GM12878 (cell line): ENCODE results near the gene MCM5. TPM values are rescaled to one million over a fixed set of nuclear protein-coding genes. Genes with fewer than 3 reads are reported as not detected.

Experiments
- ATAC-seq: fragments of 200-7000 bp; cut with Tn5 transposase; 3 replicates; pipeline ENCODE4 v1.9.1; 2020; ENCODE audit warnings: mild to moderate bottlenecking, moderate library complexity
- BruUV-seq: library from RNA; stranded (reverse); fragments of 400-500 nt; replicated peaks from 2 replicates; lab custom pipeline; 2021; lab: Mats Ljungman, UMichigan
- CTCF ChIA-PET: fragments of 300-600 bp; sonication (Branson Sonifier 250); formaldehyde crosslinking; extraction: SDS; loops from one replicate; lab custom pipeline; 2021; ENCODE audit warnings: inconsistent platforms; lab: Yijun Ruan, JAX
- POLR2A ChIA-PET: fragments of 350-600 bp; formaldehyde crosslinking; extraction: SDS; loops from one replicate; lab custom pipeline; 2021; ENCODE audit warnings: inconsistent platforms; lab: Charles Lee
- RAD21 ChIA-PET: fragments of 300-600 bp; sonication (Branson Sonifier 250); formaldehyde crosslinking; loops from one replicate; lab custom pipeline; 2023; ENCODE audit warnings: antibody characterized with exemption; ENCODE audit not compliant: unreplicated experiment; lab: Charles Lee
- SMC1A ChIA-PET: fragments of 300-600 bp; sonication (Branson Sonifier 250); formaldehyde crosslinking; loops from one replicate; lab custom pipeline; 2023; ENCODE audit not compliant: unreplicated experiment, uncharacterized antibody; lab: Charles Lee
- DNase-seq: peaks from one replicate; pipeline ENCODE4 v3.0.0-alpha.2; 2011; ENCODE audit warnings: low read depth, low spot score
- FAIRE-seq: peaks from 3 replicates; lab custom pipeline; 2011; peaks lifted over from hg19 to GRCh38; lab: Jason Lieb, UNC
- H2AFZ ChIP-seq: 2 replicates; pipeline ENCODE4 v1.6.0; 2011; ENCODE audit warnings: low read depth, low read length, control low read depth; ENCODE audit not compliant: control insufficient read depth
- H3K27ac ChIP-seq: 2 replicates; pipeline ENCODE4 v1.5.1; 2011; ENCODE audit warnings: control low read depth; ENCODE audit not compliant: control insufficient read depth, insufficient read depth
- H3K27me3 ChIP-seq, 2 experiments: replicated peaks in 1 of 2; 2 replicates each; pipeline versions ENCODE4 v1.6.0 to v1.6.1; 2011; ENCODE audit warnings: low read length in 1 of 2; ENCODE audit not compliant: control insufficient read depth in 2 of 2, insufficient read depth in 2 of 2
- H3K36me3 ChIP-seq, 2 experiments: 2 replicates each; pipeline ENCODE4 v1.5.1; 2011; ENCODE audit warnings: low read length in 1 of 2; ENCODE audit not compliant: control insufficient read depth in 2 of 2, insufficient read depth in 2 of 2
- H3K4me1 ChIP-seq: 2 replicates; pipeline ENCODE4 v1.6.1; 2011; ENCODE audit warnings: mild to moderate bottlenecking, low read length, moderate library complexity, mixed read lengths; ENCODE audit not compliant: control insufficient read depth, insufficient read depth
- H3K4me2 ChIP-seq: 2 replicates; pipeline ENCODE4 v1.6.0; 2011; ENCODE audit warnings: control low read depth; ENCODE audit not compliant: control insufficient read depth, insufficient read depth
- H3K4me3 ChIP-seq: fragments of 200-600 bp; sonication (generic); 2 replicates; pipeline ENCODE4 v1.5.1; 2016
- H3K79me2 ChIP-seq: 2 replicates; pipeline ENCODE4 v1.6.0; 2011; ENCODE audit warnings: low read length; ENCODE audit not compliant: control insufficient read depth, insufficient read depth
- H3K9ac ChIP-seq: 2 replicates; pipeline ENCODE4 v1.8.0; 2011; ENCODE audit warnings: low read length, control low read depth, mixed read lengths; ENCODE audit not compliant: control insufficient read depth, insufficient read depth
- H3K9me3 ChIP-seq: replicated peaks from 3 replicates; pipeline ENCODE4 v1.5.1; 2011; ENCODE audit warnings: mild to moderate bottlenecking, low read length; ENCODE audit not compliant: control insufficient read depth, insufficient read depth
- H4K20me1 ChIP-seq: 2 replicates; pipeline ENCODE4 v1.6.0; 2011; ENCODE audit not compliant: control insufficient read depth, insufficient read depth
- CHD4 ChIP-seq: fragments of 200-600 bp; sonication (generic); IDR thresholded peaks from 2 replicates; pipeline ENCODE4 v1.6.1; 2016; ENCODE audit warnings: mild to moderate bottlenecking
- CUX1 ChIP-seq: IDR thresholded peaks from 2 replicates; pipeline ENCODE4 v1.6.1; 2012; ENCODE audit warnings: improper control_type of control experiment, low read depth, low read length; ENCODE audit not compliant: insufficient replicate concordance
- E2F4 ChIP-seq: IDR thresholded peaks from 2 replicates; pipeline ENCODE4 v1.6.1; 2012; ENCODE audit warnings: low read depth, low read length, improper control_type of control experiment
- GATAD2B ChIP-seq: fragments of 450-650 bp; conservative IDR thresholded peaks from 2 replicates; pipeline ENCODE4 v1.6.1; 2017; ENCODE audit warnings: low read depth, mild to moderate bottlenecking, moderate library complexity
- HDAC6 ChIP-seq: fragments of 200-600 bp; sonication (generic); IDR thresholded peaks from one replicate; pipeline ENCODE4 v1.8.0; 2017; ENCODE audit warnings: antibody characterized with exemption; ENCODE audit not compliant: unreplicated experiment
- MEF2A ChIP-seq: IDR thresholded peaks from 2 replicates; pipeline ENCODE4 v1.6.1; 2011; ENCODE audit warnings: low read depth, mild to moderate bottlenecking, low read length, moderate library complexity; ENCODE audit not compliant: insufficient read depth
- RELA ChIP-seq: fragments of 450-650 bp; IDR thresholded peaks from 2 replicates; pipeline ENCODE4 v1.8.0; 2014; ENCODE audit warnings: borderline replicate concordance; ENCODE audit not compliant: partially characterized antibody
- SKIL ChIP-seq: fragments of 450-650 bp; IDR thresholded peaks from 2 replicates; pipeline ENCODE4 v1.6.1; 2017; ENCODE audit warnings: mild to moderate bottlenecking, low read depth, inconsistent platforms; ENCODE audit not compliant: poor library complexity, severe bottlenecking
- WGBS: methylation state at CpG from one replicate; pipeline ENCODE4 v1.1.6; 2016; ENCODE audit warnings: low lambda C conversion rate; ENCODE audit not compliant: insufficient replicate concordance, insufficient coverage; ENCODE audit errors: missing lambda C conversion rate; 5-methylcytosine and 5-hydroxymethylcytosine counted together
- in situ Hi-C: fragments of 300-500 bp; cut with MboI; formaldehyde crosslinking; loops from 9 replicates; pipeline ENCODE4 v1.14.3; 2018; ENCODE audit warnings: mixed read lengths
- intact Hi-C: fragments of 100-400 bp; cut with micrococcal nuclease; formaldehyde crosslinking; loops from one replicate; pipeline ENCODE4 v1.14.2; 2022; ENCODE audit not compliant: unreplicated experiment
- polyA plus RNA-seq, 11 experiments: library from polyadenylated mRNA; depleted of rRNA in 4 of 11; unstranded in 6 of 11; stranded (reverse) in 5 of 11; fragments of >200 nt; fragmentation: Nextera tagmentation in 4 of 11; fragmentation: Illumina TruSeq in 1 of 11; extraction: Ambion mirVana in 4 of 11; extraction: Trizol in 1 of 11; gene quantifications; 1 replicate in 1 of 11; 2 replicates in 10 of 11; pipeline versions ENCODE4 v1.2.1 to v1.2.3, GENCODE V29; 2011 to 2016; ENCODE audit warnings: inconsistent platforms in 2 of 11, missing spikeins in 2 of 11, low read depth in 1 of 11
- total RNA-seq, 4 experiments: library from RNA; depleted of rRNA in 3 of 4; stranded (reverse); fragments of >200 nt in 3 of 4; fragmentation: Illumina TruSeq in 1 of 4; extraction: Trizol in 1 of 4; gene quantifications; 2 replicates each; pipeline versions ENCODE4 v1.2.1 to v1.2.3, GENCODE V29; 2013 to 2021

Gene MCM5
- total and polyA plus RNA-seq, 10 of the 15 experiments (the other 5 are each of a cell fraction or from before 2014, with no cell fraction given): 14.1 to 360 (median 164) TPM

- intact Hi-C loops: no loop called here
- ChIA-PET CTCF (no interaction called here), POLR2A (interaction anchor here (0.6 kb wide), 1 partner anchor 25 kb away, joined by 4 read pairs; no protein-coding TSS in a partner anchor)
Observed at GRCh38 chr22:35417606-35418005, 17.7 kb downstream of the MCM5 start.

GRCh38 chr22:35418088-35418487, 18.1 kb downstream of the MCM5 start:
- no TSS peak for BruUV-seq
- no peaks in the 10 kb centered on the region for H3K9me3 ChIP-seq
- no peak overlapping the region for H3K4me3 ChIP-seq
- CTCF ChIA-PET: no interaction called here
- DNase-seq (no peak), FAIRE-seq (no peak), ATAC-seq (no peak)
- H3K27me3 ChIP-seq: no peaks in the 10 kb centered on the region
- H2AFZ ChIP-seq: no peak overlapping the region
- RAD21 ChIA-PET: no interaction called here
- intact Hi-C loops (no loop called here), in situ Hi-C loops (loop anchor here (25.0 kb wide), 1 partner anchor 1094 kb away; the partner anchor contains the start of gene FOXRED2)
- SMC1A ChIA-PET: no interaction called here
- POLR2A ChIA-PET: no interaction called here
- H3K9ac ChIP-seq: no peak overlapping the region
- H3K4me1 ChIP-seq: no peaks in the 10 kb centered on the region
- H3K27ac ChIP-seq: no peak overlapping the region
- peaks cover 56 to 72% of the 10 kb centered on the region in 2 experiments for H3K36me3 ChIP-seq
- H3K79me2 ChIP-seq: no peaks in the 10 kb centered on the region
- H4K20me1 ChIP-seq: no peaks in the 10 kb centered on the region
- H3K4me2 ChIP-seq: no peak overlapping the region
- 95% methylated on average over 8 of the region's 8 CpGs for WGBS
- TF ChIP-seq CHD4 (no peak), MEF2A (no peak), CUX1 (no peak), SKIL (no peak)

More at GRCh38 chr22:35417606-35418005, 17.7 kb downstream of the MCM5 start:
- SMC1A ChIA-PET: no interaction called here
- in situ Hi-C loops: loop anchor here (25.0 kb wide), 1 partner anchor 1095 kb away; the partner anchor contains the start of gene FOXRED2
- no peak overlapping the region for H2AFZ ChIP-seq
- DNase-seq: no peak
- H3K27me3 ChIP-seq: no peaks in the 10 kb centered on the region
- TF ChIP-seq RELA (no peak), E2F4 (no peak), GATAD2B (no peak), HDAC6 (no peak)
- TF ChIP-seq, all 136 proteins: peak for 0
- Histone ChIP-seq H3K9me3 (no peaks in the 10 kb centered on the region), H4K20me1 (no peaks in the 10 kb centered on the region), H3K4me3 (no peak overlapping the region), H3K4me1 (no peaks in the 10 kb centered on the region), H3K27ac (no peak overlapping the region), H3K9ac (no peak overlapping the region), H3K79me2 (no peaks in the 10 kb centered on the region), H3K36me3 (peaks cover 51 to 70% of the 10 kb centered on the region in 2 experiments), H3K4me2 (no peak overlapping the region)
- BruUV-seq: no TSS peak
- WGBS: 89% methylated on average over 9 of the region's 9 CpGs
- ATAC-seq (no peak), FAIRE-seq (no peak)
- RAD21 ChIA-PET: interaction anchor here (0.9 kb wide), 1 partner anchor 13 kb away, joined by 3 read pairs; no protein-coding TSS in a partner anchor
